A172 (cell line): ENCODE results near the gene PKDCC. TPM values are rescaled to one million over a fixed set of nuclear protein-coding genes. Genes with fewer than 3 reads are reported as not detected.

Experiments used
- DNase-seq: peaks from one replicate; pipeline ENCODE4 v3.0.0-alpha.2; 2015; ENCODE audit warnings: low spot score
- total RNA-seq: library from RNA; depleted of rRNA; stranded (reverse); fragments of >200 nt; shearing (Covaris generic); gene quantifications from 2 replicates; pipeline ENCODE4 v1.2.3, GENCODE V29; 2014; rRNA removed

PKDCC gene
- 4.8 and 6.4 TPM in 2 replicates for total RNA-seq

- peak; percentile 49 for DNase-seq
Measured at GRCh38 chr2:42047488-42048298, at the start of gene PKDCC. TSS of gene PKDCC (plus strand) at chr2:42048021. CDS start at chr2:42048200, 179 bp downstream.

- no peak for DNase-seq
Measured at GRCh38 chr2:41998186-41999127, 49.4 kb upstream of the PKDCC start.

GRCh38 chr2:41999128-41999480, 48.7 kb upstream of the PKDCC start:
- DNase-seq: no peak

- DNase-seq: no peak
Measured at GRCh38 chr2:41999592-42000281, 48.1 kb upstream of the PKDCC start.

GRCh38 chr2:42001711-42002201, 46.1 kb upstream of the PKDCC start:
- no peak for DNase-seq

GRCh38 chr2:42007551-42007950, 40.3 kb upstream of the PKDCC start:
- no peak for DNase-seq

- DNase-seq: no peak
Measured at GRCh38 chr2:42008241-42008921, 39.4 kb upstream of the PKDCC start.

- no peak for DNase-seq
Measured at GRCh38 chr2:42009657-42010580, 37.9 kb upstream of the PKDCC start.

- DNase-seq: peak; percentile 72
Measured at GRCh38 chr2:42010743-42011298, 37.0 kb upstream of the PKDCC start.

GRCh38 chr2:42012137-42012536, 35.7 kb upstream of the PKDCC start:
- DNase-seq: no peak

- DNase-seq: no peak
Measured at GRCh38 chr2:42012651-42013050, 35.2 kb upstream of the PKDCC start.

GRCh38 chr2:42013409-42013808, 34.4 kb upstream of the PKDCC start:
- DNase-seq: no peak

GRCh38 chr2:42021464-42021863, 26.4 kb upstream of the PKDCC start:
- peak; percentile 30 for DNase-seq

GRCh38 chr2:42025151-42025582, 22.7 kb upstream of the PKDCC start:
- no peak for DNase-seq

- no peak for DNase-seq
Measured at GRCh38 chr2:42026272-42026671, 21.5 kb upstream of the PKDCC start.

GRCh38 chr2:42028571-42029148, 19.2 kb upstream of the PKDCC start:
- DNase-seq: no peak

- DNase-seq: no peak
Measured at GRCh38 chr2:42029171-42029570, 18.6 kb upstream of the PKDCC start.

GRCh38 chr2:42029639-42030199, 18.1 kb upstream of the PKDCC start:
- DNase-seq: no peak

GRCh38 chr2:42030200-42030759, 17.5 kb upstream of the PKDCC start:
- DNase-seq: no peak
